ENCODE measurements around the gene ADSS1. TPM values are rescaled to one million over a fixed set of nuclear protein-coding genes. Genes with fewer than 3 reads are reported as not detected.

ADSS1 gene
- polyA plus RNA-seq, 1 donor (not counting 4 experiments of a cell fraction or from before 2014, with no cell fraction given): 1.7 TPM

DNA sequence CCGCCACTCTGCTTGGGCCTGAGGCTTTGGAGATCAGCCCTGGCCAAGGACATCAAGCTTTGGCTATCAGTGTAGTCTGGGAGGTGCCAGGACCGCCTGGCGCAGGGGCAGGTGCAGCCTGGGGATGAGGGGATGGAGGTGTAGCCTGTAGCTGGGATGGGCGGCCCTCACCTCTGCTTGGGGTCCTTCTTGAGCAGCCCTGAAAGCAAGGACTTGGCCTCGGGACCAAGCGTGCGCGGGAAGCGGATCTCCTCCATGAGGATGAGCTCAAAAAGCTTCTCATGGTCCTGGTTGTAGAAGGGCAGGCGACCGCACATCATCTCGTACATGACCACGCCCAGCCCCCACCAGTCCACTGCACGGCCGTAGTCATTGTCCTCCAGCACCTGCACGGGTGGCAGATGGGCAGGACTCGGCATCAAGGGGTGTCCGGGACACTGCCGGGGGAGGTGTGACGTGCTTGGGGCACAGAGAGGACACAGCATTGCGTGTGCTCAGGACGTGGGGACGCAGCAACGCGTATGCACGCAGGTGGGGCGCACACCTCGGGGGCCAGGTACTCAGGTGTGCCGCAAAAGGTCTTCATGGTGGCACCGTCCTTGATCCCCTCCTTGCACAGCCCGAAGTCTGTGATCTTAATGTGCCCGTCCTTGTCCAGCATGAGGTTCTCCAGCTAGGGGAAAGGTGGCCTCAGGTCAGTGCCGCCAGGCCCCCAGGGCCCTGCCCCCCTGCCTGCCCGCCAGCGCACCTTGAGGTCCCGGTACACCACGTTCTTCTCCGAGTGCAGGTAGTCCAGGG, 48.9 kb downstream of the ADSS1 start:
- H3K4me3 ChIP-seq (ENCODE audit: control insufficient read depth in 2 of 3, extremely low read depth in 1 of 3, insufficient read depth in 2 of 3, low read depth in 1 of 3, low read length in 3 of 3): no peak overlapping the region
- H3K9me3 ChIP-seq (ENCODE audit: control insufficient read depth, low read depth, low read length): no peaks in the 10 kb centered on the region
- H3K79me2 ChIP-seq (ENCODE audit: control insufficient read depth, insufficient read depth, low read length): no peaks in the 10 kb centered on the region
- no peaks in the 10 kb centered on the region for H3K4me1 ChIP-seq (ENCODE audit: control insufficient read depth, extremely low read depth, insufficient read depth, low read length)
- H3K4me2 ChIP-seq (ENCODE audit: control insufficient read depth, extremely low read depth, insufficient read depth, low read depth, low read length): no peak overlapping the region
- H3K27ac ChIP-seq (ENCODE audit: control insufficient read depth, insufficient read depth, low read length): no peak overlapping the region
- peaks cover 25 to 26% of the 10 kb centered on the region in 2 experiments for H3K36me3 ChIP-seq (ENCODE audit: control insufficient read depth in 2 of 2, extremely low read depth in 1 of 2, insufficient read depth in 2 of 2, low read length in 2 of 2)
- H3K27me3 ChIP-seq (ENCODE audit: control insufficient read depth, extremely low read depth, insufficient read depth, low read length): no peaks in the 10 kb centered on the region
- no peak for FAIRE-seq
- H4K20me1 ChIP-seq (ENCODE audit: control insufficient read depth, extremely low read depth, insufficient read depth, low read length): no peaks in the 10 kb centered on the region
- no peak for DNase-seq (ENCODE audit: low read depth, low spot score)
- TF ChIP-seq, protein P1, sequence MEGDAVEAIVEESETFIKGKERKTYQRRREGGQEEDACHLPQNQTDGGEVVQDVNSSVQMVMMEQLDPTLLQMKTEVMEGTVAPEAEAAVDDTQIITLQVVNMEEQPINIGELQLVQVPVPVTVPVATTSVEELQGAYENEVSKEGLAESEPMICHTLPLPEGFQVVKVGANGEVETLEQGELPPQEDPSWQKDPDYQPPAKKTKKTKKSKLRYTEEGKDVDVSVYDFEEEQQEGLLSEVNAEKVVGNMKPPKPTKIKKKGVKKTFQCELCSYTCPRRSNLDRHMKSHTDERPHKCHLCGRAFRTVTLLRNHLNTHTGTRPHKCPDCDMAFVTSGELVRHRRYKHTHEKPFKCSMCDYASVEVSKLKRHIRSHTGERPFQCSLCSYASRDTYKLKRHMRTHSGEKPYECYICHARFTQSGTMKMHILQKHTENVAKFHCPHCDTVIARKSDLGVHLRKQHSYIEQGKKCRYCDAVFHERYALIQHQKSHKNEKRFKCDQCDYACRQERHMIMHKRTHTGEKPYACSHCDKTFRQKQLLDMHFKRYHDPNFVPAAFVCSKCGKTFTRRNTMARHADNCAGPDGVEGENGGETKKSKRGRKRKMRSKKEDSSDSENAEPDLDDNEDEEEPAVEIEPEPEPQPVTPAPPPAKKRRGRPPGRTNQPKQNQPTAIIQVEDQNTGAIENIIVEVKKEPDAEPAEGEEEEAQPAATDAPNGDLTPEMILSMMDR (optimal IDR thresholded peaks at IDR 0.05 in 1 of 3, IDR thresholded peaks at IDR 0.05 in 1 of 3, conservative IDR thresholded peaks at IDR 0.05 in 1 of 3; ENCODE audit: extremely low read depth in 1 of 3, insufficient read depth in 2 of 3, low read length in 3 of 3): no peak
- TF ChIP-seq EZH2 (IDR thresholded peaks at IDR 0.05; ENCODE audit: low read length): no peak
- no peak overlapping the region for H3K9ac ChIP-seq (ENCODE audit: control insufficient read depth, extremely low read depth, insufficient read depth, low read length)
- dilution Hi-C loops (cut with MboI; ENCODE audit: extremely low pct_ligation_motif_present, low sequenced_read_pairs): no loop called here
- no peaks in the 10 kb centered on the region for H3K9me1 ChIP-seq (ENCODE audit: control insufficient read depth, extremely low read depth, insufficient read depth, low read length)
- H2AFZ ChIP-seq (ENCODE audit: control insufficient read depth, low read length): no peak overlapping the region

DNA sequence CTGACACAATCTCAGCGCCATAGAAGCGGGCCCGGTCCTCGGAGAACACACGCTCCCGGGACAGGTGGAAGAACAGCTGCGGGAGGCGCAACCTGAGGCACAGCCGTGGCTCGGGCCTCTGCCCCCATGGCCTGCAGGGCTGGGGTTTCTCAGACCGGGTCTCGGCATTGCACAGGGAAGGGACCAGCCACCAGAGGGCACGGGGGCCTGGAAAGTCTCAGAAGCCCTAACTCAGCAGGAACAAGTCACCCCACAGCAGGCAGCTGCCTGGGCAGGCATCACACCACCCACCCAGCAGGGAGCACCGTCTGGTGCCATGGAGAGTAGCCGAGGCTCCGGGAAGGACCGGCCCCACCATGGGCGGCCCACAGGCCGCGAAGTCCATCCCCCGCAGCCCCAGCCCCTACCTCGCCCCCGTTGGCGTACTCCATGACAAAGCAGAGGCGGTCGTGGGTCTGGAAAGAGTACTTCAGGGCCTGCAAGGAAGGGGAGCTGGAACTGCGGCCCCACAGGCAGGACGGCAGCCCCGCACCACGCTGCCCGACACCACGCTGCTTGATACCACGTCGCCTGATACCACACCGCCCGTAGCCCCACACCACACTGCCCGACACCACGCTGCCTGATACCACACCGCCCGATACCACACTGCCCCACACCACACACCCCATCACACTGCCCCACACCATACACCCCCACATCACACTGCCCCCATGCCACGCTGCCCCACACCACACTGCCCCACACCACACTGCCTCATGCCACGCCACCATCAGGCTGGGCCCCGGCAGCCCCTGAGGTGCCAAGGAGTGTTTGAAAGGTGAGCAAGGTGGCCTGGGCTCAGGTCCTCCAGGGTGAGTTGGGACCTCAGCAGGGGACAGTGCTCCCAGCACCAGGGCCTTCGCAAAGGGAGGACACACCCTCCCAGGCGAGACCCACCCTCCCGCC, 49.8 kb downstream of the ADSS1 start:
- dilution Hi-C loops (cut with MboI; ENCODE audit: extremely low pct_ligation_motif_present, low sequenced_read_pairs): no loop called here
- Histone ChIP-seq H4K20me1 (ENCODE audit: control insufficient read depth, extremely low read depth, insufficient read depth, low read length) (no peaks in the 10 kb centered on the region), H3K9me3 (ENCODE audit: control insufficient read depth, low read depth, low read length) (no peaks in the 10 kb centered on the region), H3K9me1 (ENCODE audit: control insufficient read depth, extremely low read depth, insufficient read depth, low read length) (no peaks in the 10 kb centered on the region), H3K27ac (ENCODE audit: control insufficient read depth, insufficient read depth, low read length) (no peak overlapping the region), H3K4me2 (ENCODE audit: control insufficient read depth, extremely low read depth, insufficient read depth, low read depth, low read length) (no peak overlapping the region), H3K36me3 (ENCODE audit: control insufficient read depth in 2 of 2, extremely low read depth in 1 of 2, insufficient read depth in 2 of 2, low read length in 2 of 2) (peaks cover 26 to 28% of the 10 kb centered on the region in 2 experiments), H3K9ac (ENCODE audit: control insufficient read depth, extremely low read depth, insufficient read depth, low read length) (no peak overlapping the region), H3K79me2 (ENCODE audit: control insufficient read depth, insufficient read depth, low read length) (no peaks in the 10 kb centered on the region), H3K27me3 (ENCODE audit: control insufficient read depth, extremely low read depth, insufficient read depth, low read length) (no peaks in the 10 kb centered on the region), H3K4me1 (ENCODE audit: control insufficient read depth, extremely low read depth, insufficient read depth, low read length) (no peaks in the 10 kb centered on the region), H2AFZ (ENCODE audit: control insufficient read depth, low read length) (no peak overlapping the region), H3K4me3 (ENCODE audit: control insufficient read depth in 2 of 3, extremely low read depth in 1 of 3, insufficient read depth in 2 of 3, low read depth in 1 of 3, low read length in 3 of 3) (no peak overlapping the region)
- no peak for TF ChIP-seq EZH2 (IDR thresholded peaks at IDR 0.05; ENCODE audit: low read length)
- TF ChIP-seq, protein P1 (optimal IDR thresholded peaks at IDR 0.05 in 1 of 3, IDR thresholded peaks at IDR 0.05 in 1 of 3, conservative IDR thresholded peaks at IDR 0.05 in 1 of 3; ENCODE audit: extremely low read depth in 1 of 3, insufficient read depth in 2 of 3, low read length in 3 of 3): peak in 1 of 3 experiments; percentile 4
- FAIRE-seq (no peak), DNase-seq (ENCODE audit: low read depth, low spot score) (no peak)

Measured in keratinocyte (primary cell).